Kidney glomerular epithelial cell (primary cell): ENCODE results near the gene RFC4.
A peak's percentile ranks its signal among the peaks of the same experiment; 100 is the strongest.
"Not testable (repeated sequence)": the region's sequence is repeated elsewhere in the genome, so short reads cannot be mapped to it uniquely, and the experiment has no call there.

Source experiments
- DNase-seq: peaks from one replicate; lab custom pipeline; 2025; lab: John Stamatoyannopoulos, UW

RFC4 gene

GRCh38 chr3:186806089-186807055 is at the start of gene RFC4:
Gene RFC4, minus strand, starts transcription at chr3:186806482. Its CDS starts 1,769 bp downstream, at chr3:186804713.
- peak; percentile 66 for DNase-seq

GRCh38 chr3:186854954-186855353 is 48.7 kb upstream of the RFC4 start:
- no peak for DNase-seq

GRCh38 chr3:186854146-186854545 is 47.9 kb upstream of the RFC4 start:
- DNase-seq, result no peak

GRCh38 chr3:186852994-186853393 is 46.7 kb upstream of the RFC4 start:
- no peak for DNase-seq

- DNase-seq, result not testable (repeated sequence)
These were observed 45.6 kb upstream of the RFC4 start for GRCh38 chr3:186851835-186852234.

GRCh38 chr3:186849374-186849975 is 43.2 kb upstream of the RFC4 start:
- peak; percentile 32 for DNase-seq

- no peak for DNase-seq
These were observed 41.2 kb upstream of the RFC4 start for GRCh38 chr3:186847437-186847836.

GRCh38 chr3:186845756-186846155 is 39.5 kb upstream of the RFC4 start:
- no peak for DNase-seq

GRCh38 chr3:186844908-186845307 is 38.6 kb upstream of the RFC4 start:
- DNase-seq, result no peak

GRCh38 chr3:186843039-186843432 is 36.8 kb upstream of the RFC4 start:
- no peak for DNase-seq

- DNase-seq, result no peak
These were observed 36.2 kb upstream of the RFC4 start, which contains the start of gene ADIPOQ for GRCh38 chr3:186842426-186843038. Gene ADIPOQ, plus strand, starts transcription at chr3:186842710. Its CDS starts 10,349 bp downstream, at chr3:186853059.

- no peak for DNase-seq
These were observed 35.3 kb upstream of the RFC4 start for GRCh38 chr3:186841620-186842019.

GRCh38 chr3:186839874-186840641 is 33.8 kb upstream of the RFC4 start:
- DNase-seq, result peak; percentile 24

GRCh38 chr3:186832276-186832675 is 26.0 kb upstream of the RFC4 start:
- DNase-seq, result no peak

- DNase-seq, result no peak
These were observed 25.5 kb upstream of the RFC4 start for GRCh38 chr3:186831798-186832197.

- no peak for DNase-seq
These were observed 22.1 kb upstream of the RFC4 start for GRCh38 chr3:186828340-186828739.

GRCh38 chr3:186826976-186827857 is 20.9 kb upstream of the RFC4 start:
- DNase-seq, result peak; percentile 58

- DNase-seq, result no peak
These were observed 20.2 kb upstream of the RFC4 start for GRCh38 chr3:186826410-186826975.

- DNase-seq, result no peak
These were observed 19.7 kb upstream of the RFC4 start for GRCh38 chr3:186825872-186826409.

- peak; percentile 21 for DNase-seq
These were observed 19.1 kb upstream of the RFC4 start for GRCh38 chr3:186825294-186825821.
